NCI-H2029 treated with DMSO at 0.1 percent for 48 hours (cell line): ENCODE data around the gene IL27RA.

ENCODE experiments used
- DNase-seq: peaks from one replicate; lab custom pipeline; 2025; lab: John Stamatoyannopoulos, UW

The IL27RA gene

DNA sequence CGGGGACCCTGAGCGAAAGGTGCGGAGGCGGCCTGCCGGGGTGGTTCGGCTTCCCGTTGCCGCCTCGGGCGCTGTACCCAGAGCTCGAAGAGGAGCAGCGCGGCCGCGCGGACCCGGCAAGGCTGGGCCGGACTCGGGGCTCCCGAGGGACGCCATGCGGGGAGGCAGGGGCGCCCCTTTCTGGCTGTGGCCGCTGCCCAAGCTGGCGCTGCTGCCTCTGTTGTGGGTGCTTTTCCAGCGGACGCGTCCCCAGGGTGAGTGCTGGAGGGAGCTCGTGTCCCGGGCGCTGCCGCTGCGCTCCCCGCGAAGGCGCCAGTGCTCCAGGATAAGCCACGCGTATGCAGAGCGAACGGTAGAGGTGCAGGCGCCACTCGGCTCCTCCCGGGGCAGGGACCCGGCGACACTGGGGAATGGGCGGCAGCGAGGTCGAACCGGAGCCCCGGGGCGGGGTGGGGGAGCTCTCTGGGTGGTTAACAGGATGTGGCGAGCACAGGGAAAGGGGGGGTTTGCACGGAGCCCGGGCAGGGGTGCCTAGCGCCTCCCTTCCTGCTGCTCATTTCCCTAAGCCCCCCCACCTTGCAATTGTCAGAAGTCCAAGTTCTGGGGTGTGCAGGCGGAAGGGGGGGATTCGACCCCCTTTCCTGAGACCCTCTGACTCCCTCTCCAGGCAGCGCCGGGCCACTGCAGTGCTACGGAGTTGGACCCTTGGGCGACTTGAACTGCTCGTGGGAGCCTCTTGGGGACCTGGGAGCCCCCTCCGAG lies at the start of gene IL27RA:
Gene IL27RA, plus strand, starts transcription at position 44 of the 762 bp plus-strand sequence. Its CDS starts 111 bp downstream, at position 155.
- DNase-seq = no peak

DNA sequence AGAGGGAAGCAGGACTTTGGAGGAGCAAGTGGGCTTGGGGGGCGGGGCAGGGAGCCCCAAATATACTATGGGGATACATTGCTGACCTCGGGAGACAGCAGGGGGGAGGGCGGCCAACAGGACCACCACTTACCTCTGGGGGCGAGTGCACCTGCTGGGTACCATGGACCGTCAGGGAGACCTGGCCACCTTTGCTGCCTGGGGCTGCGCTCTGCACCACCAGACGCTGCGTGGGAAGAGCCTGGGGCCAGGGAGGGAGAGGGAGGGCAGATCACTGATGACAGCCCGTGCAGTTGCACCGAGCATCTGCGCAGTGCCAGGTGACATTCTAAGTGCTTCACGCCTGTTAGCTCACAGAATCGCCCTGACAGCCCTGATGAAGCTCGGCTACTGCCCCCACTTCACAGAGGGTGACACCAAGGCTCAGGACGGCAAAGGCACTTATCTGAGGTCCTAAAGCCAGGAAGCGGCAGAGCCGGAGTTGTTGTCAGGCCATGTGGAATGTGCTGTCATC lies 49.5 kb upstream of the IL27RA start:
- DNase-seq = no peak

DNA sequence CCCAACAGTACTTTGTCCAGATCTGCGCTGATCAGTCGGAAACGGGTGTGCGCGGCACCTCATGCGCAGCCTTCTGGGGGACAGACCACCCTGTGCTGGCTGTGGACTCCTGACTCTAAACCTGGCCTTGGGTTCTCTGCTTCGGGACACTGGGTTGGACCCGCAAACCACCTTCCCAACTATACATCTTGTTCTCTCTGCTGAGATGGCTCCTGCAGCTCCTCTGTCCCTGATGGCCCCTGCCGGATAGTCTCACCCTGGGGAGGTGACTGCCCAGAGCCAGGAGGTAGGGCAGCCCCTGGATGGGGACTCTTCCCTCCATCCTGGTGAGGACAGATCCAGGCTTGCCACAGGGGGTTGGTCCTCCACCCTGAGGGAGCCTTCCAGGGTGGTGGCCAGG lies 48.8 kb upstream of the IL27RA start:
- no peak for DNase-seq

DNA sequence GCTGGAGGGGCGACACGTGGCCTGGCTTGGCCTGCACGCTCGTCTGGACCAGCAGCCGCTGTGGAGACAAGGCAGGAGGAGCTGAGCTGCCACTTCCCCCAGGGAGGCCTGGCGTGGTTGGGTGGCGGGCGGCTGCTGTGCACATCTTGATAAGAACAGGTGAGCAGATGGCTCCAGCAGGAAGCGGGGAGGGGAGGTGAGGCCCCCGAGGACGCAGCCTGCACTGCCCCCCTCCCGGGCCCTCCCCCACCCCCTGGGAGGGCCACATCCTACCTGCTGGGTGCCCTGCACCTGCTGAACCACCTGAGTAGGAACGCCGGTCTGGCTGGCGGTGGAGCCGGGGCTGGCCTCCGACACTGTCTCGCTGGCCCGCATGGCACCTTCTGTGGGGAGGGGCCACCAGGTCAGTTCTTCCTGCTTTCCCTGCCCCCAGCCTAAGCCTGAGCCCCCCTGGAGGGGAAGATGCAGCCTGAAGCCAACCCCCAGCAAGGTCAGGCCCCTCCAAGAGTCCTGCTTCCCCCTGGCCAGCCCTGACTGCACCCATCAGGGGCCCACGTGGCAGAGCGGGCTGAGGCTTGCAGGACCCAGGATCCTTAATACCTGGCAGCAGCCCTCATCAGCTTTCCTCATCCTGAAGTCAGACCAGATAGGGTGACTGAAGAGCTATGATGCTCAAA lies 48.2 kb upstream of the IL27RA start:
- no peak for DNase-seq

DNA sequence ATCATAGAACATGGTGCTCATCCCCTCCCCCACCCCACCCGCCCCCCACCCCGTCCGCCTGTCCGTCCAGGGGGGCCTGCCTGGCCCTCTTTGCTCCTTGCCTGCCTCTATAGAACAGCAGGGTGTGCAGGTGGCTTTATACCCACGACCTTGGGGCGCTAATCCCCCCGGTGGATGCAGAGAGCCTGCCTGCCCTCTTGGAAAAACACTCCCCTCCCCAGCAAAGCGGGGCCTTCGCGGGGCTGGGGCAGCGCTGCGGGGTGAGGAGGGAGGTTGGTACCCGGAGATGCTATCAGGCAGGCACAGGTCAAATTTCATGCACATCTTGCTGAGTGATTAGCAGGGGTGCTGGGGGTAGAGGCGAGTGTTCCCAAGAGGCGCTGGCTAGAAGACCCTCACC lies 47.4 kb upstream of the IL27RA start:
- no peak for DNase-seq

DNA sequence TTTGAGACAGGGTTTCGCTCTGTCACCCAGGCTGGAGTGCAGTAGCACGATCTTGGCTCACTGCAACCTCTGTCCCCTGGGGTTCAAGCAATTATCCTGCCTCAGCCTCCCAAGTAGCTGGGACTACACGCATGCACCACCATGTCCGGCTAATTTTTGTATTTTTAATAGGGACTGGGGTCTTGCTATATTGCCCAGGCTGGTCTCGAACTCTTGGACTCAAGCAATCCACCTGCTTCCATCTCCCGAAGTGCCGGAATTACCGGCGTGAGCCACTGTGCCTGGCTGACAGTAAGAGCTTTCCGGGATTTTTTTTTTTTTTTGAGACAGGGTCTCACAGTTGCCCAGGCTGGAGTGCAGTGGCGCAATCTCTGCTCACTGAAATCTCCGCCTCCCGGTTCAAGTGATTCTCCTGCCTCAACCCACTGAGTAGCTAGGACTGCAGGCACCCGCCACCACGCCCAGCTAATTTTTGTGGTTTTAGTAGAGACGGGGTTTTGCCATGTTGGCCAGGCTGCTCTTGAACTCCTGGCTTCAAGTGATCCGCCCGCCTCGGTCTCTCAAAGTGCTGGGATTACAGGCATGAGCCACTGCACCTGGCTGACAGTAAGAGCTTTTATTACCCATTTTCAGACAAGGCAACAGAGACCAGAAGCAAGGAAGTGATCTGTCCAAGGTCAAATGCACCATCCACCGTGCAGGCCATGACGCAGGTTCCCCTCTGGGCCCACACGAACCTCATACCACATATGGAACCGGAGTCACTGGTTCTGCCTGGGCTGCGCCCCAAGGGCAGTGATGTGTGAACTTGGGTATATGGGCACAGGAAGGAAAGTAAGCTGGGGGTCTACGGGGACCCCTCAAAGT lies 46.5 kb upstream of the IL27RA start:
- no peak for DNase-seq

DNA sequence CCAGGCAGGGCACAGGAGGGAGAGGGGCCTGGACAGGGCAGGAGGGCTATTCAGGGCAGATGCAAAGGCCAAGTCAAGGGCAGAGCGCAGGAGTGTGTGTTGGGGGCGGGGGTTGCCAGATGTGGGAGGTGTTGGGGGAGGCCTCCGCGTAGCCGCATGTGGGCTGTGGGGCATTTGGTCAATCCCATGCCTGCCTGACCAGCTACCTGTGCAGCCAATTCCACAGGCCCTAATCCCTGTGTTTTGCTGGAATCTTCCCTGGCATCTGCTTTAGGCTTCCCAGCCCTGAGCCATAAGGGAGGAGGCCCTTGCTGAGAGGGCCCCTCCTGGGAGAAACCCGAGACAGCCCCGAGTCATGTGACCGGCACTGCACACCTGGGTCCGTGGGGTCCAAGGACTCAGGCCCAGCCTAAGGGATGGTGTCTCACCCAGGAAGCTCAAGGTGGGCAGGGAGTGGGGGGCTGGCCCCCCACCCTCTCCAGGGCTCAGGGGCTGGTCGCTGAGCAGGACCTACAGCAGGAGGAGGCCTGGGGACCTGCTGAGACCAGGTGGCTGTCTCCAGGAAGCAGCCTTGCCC lies 45.7 kb upstream of the IL27RA start:
- peak; percentile 47 for DNase-seq

DNA sequence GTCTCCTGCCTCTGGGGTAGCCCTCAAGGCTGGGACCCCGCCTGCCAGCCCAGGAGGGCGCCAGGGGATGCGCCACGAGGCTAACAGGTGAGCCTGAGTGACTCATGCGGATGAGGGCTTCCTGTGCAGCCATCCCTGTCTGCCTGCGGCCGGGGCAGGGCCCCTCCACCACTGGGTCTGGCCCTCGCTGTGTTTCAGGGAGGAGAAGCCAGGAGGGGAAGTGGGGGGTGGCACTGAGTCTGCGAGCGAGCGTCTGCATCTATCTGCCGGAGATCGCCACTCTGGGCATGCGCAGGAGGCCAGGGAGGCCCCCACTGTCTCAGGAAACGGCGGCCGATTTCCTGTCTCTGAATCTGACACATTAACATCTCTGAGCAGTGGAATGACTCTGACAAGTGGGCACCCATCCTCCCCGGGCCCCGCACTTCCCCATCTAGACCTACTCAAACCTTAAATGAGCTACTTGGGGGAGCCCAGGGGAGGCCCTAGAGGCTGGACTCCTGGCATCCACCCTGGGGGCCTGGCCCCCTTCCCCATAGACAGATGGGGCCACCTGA lies 45.1 kb upstream of the IL27RA start:
- peak; percentile 52 for DNase-seq

DNA sequence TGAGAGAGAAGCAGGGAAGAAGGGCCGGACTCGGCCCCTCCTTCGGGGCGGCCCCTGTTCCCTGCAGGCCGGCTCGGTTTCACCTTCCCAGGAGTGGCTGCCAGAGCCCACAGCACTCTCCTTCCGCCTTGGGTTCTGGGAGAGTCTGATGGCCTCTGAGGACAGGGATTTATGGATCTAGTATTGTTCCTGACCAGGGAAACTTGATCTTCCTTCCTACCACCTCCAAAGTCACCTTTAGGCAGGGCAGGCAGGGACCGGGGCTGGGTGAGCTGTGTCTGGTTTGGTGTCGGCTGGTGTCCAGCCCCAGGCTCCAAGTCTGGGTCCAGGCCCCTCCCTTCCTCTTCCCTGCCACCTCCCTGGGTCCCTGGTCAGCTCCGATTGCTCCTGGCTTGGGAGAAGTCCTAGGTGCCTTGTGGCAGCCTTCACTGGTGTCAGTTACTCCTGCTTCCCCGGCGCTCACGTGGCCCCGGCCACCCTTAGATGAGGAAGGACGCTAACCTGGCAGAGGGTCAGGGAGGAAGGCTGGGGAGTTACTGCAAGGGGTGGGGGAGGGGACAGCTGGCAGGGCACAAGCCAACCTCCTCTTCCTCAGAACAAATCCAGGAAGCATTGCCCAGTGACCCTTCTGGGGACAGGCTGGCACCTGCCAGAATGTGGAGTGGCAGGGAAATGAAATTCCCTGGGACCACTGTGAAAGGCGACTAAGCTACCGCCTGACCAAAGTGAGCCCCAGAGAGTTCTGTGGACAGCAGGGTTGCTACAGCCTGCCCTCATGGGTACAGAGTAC lies 44.3 kb upstream of the IL27RA start:
- peak; percentile 57 for DNase-seq

DNA sequence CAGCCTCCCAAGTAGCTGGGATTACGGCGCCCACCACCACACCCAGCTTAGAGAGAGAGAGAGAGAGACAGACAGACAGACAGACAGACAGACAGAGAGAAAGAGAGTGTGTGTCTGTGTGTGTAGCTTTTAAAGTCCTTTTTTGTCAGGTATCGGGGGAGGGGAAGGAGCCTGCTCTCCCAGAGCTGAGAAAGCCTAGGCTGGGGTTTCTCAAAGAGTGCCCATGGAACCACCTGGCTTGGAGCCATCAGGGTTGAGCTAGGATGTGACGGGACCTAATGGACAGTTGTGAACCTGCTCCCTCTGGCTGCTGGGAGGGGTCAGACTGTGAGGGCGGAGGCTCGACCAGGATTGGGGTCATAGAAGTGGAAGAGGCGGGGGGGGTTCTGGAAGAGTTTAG lies 42.1 kb upstream of the IL27RA start:
- DNase-seq = no peak

DNA sequence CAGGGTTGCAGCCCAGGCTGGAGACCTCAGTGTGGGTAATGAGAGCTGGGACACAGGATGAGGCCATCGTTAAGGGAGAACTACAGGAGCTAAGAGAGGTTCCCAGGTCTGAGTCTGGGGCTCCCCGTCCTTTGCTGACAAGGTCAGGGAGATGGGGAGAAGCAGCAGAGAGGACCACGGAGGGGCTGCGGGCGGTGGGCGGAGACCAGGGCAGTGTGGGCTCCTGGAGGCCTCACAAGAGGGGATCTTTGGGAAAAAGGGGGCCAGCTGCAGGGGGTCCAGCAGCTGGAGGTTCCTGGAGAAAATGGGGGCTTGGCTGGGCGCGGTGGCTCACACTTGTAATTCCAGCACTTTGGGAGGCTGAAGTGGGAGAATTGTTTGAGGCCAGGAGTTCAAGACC lies 41.5 kb upstream of the IL27RA start:
- DNase-seq = no peak

DNA sequence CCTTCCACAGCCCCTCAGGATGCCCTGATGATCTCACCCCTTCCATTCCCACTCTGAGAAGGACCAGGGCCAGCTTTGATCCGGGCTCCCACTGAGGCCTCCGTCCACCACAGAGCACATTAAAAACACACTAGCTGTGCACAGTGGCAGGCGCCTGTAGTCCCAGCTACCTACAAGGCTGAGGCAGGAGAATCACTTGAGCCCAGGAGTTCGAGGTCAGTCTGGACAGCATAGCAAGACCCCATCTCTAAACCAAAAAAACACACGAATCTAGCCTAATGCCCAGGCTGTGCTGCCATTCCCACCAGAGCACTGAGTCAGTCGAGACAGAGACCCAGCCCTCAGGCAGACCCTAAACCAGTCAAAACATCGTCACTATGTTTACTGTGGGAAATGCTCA lies 39.5 kb upstream of the IL27RA start:
- DNase-seq = no peak

DNA sequence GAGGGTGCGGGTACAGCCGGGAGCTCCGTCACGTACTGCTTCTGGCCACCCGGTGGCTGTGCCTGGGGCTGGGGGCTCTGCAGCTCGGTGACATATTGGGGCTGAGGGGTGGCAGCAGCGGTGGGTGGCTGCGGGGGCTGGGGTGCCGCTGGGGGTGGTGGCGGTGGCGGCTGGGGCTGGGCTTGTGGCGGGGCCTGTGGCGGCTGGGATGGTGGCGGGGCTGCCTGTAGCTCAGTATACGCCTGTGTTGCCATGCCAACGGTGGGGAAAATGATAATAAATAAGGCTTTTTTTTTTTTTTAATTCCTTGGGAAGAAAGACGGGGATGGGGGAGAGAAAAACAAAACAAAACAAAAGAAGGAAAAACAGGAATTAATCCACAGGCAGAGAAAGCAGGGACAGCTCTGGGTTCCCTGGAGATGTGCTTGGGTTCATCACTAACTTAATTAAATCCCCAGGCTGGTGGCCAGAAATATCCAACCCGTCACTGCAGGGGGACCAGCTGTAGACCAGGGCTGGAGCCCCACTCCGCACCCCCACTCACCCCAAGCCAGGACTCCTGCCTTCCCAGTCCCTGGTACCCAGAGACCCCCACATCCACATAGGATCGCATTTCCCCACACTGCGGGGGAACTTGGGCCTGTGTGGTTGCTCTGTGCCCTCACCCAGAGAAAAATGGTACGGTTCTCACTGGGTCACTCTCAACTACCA lies 37.8 kb upstream of the IL27RA start:
- no peak for DNase-seq

DNA sequence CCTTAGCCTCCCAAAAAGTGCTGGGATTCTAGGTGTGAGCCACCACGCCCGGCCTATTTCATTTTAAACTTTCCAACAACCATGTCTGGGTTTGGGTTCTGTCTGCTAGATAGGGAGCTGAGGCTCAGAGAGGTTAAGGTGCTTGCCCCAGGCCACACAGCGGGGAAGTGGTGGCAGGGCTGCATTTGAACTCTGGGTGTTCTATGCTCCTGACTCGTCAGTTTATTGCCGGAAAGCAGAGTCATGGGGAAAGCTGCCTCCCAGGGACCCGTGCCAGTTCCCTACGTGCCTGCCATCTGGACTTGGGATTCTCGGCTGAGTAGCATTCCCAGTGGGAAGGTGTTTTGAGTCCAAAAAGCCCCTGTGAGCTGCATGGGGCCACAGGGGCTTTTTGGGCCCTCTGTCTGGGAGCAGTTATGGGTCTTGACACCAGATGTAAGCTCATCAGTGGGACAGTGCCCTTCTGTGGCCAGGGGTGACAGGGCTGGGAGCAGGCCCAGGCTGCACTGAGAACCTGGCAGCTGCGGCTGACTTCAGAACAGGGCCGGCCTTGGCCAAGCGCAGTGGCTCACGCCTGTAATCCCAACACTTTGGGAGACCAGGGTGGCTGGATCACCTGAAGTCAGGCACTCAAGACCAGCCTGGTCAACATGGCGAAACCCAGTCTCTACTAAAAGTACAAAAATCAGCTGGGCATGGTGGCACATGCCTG lies 36.4 kb upstream of the IL27RA start:
- no peak for DNase-seq

DNA sequence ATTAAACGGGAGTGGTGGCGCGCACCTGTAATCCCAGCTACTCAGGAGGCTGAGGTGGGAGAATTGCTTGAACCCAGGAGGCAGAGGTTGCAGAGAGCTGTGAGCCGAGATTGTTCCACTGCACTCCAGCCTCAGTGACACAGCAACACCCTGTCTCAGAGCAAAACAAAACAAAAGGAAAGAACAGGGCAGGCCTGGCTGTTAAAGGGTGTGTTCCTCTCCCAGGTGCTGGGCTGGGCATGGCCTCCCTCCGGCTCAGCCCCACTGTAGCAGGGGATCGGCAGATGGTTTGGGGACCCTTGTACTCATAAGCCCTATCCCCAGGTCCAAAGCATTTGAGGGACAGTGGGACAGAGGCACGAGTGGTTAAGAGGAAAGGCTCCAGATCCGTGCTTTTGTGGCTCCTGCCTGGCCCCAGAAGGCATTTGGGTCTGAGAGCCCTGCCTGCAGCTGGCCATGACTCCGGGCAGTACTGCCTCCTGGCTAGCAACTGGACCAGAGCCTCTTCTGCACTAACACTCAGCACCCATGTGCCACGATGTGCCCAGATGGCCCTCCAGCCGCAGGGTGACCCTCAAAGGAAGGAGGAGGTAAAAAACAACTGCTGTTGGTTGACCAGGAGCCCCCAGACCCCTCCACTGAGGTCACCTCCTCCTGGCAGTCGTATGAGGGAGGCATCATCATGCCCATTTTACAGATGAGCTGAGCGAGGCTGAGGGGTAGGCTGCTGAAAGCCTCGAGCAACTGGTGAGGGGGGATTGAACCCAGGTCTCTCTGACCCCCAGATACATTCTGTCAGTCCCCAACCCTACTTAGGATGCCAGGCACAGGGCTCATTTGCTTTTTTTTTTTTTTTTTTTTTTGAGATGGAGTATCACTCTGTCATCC lies 35.4 kb upstream of the IL27RA start:
- DNase-seq = no peak

DNA sequence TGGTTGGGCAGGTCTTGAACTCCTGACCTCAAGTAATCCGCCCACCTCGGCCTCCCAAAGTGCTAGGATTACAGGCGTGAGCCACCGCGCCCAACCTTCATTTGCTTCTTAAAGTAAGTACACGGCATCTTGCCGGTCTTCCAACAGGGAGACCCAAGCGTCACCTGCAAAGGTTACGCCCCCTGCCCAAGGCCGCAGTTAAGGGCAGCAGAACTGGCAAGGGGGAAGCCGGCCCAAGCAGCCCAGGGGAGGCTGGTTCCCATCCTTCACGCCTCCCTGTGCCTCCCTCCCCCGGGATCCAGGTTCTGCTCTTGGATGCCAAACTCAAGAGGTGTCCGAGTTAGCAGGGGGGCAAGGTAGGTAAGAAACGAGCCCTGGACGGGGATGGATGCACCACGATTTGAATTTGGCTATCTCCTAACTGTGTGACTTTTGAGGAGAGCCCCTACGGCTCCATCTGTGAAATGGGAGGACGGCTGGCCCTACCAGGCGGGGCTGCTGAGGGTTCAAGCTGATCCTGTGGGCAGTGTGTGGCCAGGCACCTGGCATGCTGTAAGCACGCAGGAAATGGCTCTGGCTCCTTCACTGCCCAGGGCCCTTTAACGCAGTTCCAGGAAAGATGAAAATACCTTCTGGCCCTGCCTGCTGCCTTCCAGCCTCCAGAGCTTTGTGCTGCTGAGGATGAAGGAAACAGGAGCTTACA lies 34.5 kb upstream of the IL27RA start:
- DNase-seq = no peak

DNA sequence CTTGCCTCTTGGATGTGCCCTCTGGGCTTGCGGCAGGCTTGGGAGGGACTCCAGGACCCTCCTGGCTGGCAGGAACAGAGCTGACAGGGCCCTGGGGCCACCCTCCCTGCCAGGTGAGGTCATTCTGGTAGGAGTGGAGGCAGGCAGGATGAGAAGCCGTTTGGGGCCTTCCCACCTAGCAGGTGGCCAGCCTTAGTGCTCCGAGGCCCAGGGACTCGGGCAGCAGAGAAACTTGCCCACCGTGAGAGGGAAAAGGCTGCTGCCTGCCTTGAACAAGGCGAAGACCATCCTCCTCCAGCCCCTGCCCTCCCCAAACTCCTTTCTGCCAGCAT lies 34.0 kb upstream of the IL27RA start:
- no peak for DNase-seq

DNA sequence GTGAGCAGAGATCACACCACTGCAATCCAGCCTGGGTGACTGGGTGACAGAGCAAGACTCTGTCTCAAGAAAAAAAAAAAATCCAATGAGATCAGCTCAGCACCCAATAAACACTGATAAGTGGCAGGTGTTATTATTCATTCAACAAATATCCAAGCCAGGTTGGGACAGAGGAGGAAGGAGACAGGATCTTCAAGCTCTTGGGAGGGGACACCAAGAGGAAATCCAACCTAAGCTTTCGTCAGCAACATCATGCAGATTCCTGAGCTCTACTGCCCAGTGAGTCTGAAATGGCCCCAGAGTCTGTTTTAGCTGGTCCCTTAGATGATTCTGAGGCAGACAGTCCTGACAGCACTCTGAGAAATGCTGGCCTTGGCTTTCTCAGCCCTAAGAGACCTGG lies 33.1 kb upstream of the IL27RA start:
- no peak for DNase-seq
